HEK293 (cell line): ENCODE results near the gene AP3S2.

Experiments
- CTCF ChIA-PET: fragments of 350-600 bp; formaldehyde crosslinking; extraction: SDS; loops from one replicate; lab custom pipeline; 2021; ENCODE audit warnings: antibody characterized with exemption; lab: Yijun Ruan, JAX
- POLR2A ChIA-PET: fragments of 300-600 bp; formaldehyde crosslinking; extraction: SDS; loops from one replicate; lab custom pipeline; 2020; ENCODE audit warnings: antibody characterized with exemption, inconsistent platforms; lab: Yijun Ruan, JAX
- H3K27ac ChIP-seq: fragments of 200-500 bp; sonication (Bioruptor generic); 2 replicates; pipeline ENCODE4 v1.5.1; 2014; ENCODE audit warnings: low read depth, low read length, control low read depth, inconsistent platforms; ENCODE audit errors: extremely low read depth
- H3K36me3 ChIP-seq, 2 experiments: fragments of 200-500 bp in 1 of 2; sonication (Bioruptor generic) in 1 of 2; 1 replicate in 1 of 2; 2 replicates in 1 of 2; pipeline ENCODE4 v1.5.1; 2014 to 2017; ENCODE audit warnings: inconsistent platforms in 2 of 2, low read length in 2 of 2; ENCODE audit not compliant: control insufficient read depth in 2 of 2, insufficient read depth in 1 of 2
- H3K4me1 ChIP-seq: fragments of 200-500 bp; sonication (Bioruptor generic); 2 replicates; pipeline ENCODE4 v1.5.1; 2014; ENCODE audit warnings: mild to moderate bottlenecking, low read length, inconsistent platforms; ENCODE audit not compliant: control insufficient read depth, insufficient read depth
- H3K4me3 ChIP-seq: 2 replicates; pipeline ENCODE4 v1.5.1; 2011; ENCODE audit warnings: low read depth, mild to moderate bottlenecking, control low read depth, low read length, moderate library complexity
- H3K9me3 ChIP-seq: fragments of 200-500 bp; sonication (Bioruptor generic); 2 replicates; pipeline ENCODE4 v1.5.1; 2014; ENCODE audit warnings: low read depth, low read length, inconsistent platforms; ENCODE audit not compliant: control insufficient read depth, insufficient read depth
- FEZF1 ChIP-seq: fragments of 450-650 bp; formaldehyde crosslinking; IDR thresholded peaks from 2 replicates; pipeline ENCODE4 v1.5.1; 2016; ENCODE audit warnings: missing biosample characterization, missing genetic modification characterization
- KLF10 ChIP-seq: fragments of 450-650 bp; IDR thresholded peaks from 2 replicates; pipeline ENCODE4 v1.5.1; 2018; ENCODE audit warnings: missing biosample characterization, mild to moderate bottlenecking, missing genetic modification characterization
- KLF7 ChIP-seq: fragments of 450-650 bp; formaldehyde crosslinking; IDR thresholded peaks from 2 replicates; pipeline ENCODE4 v1.5.1; 2016; ENCODE audit warnings: missing biosample characterization, missing genetic modification characterization, borderline replicate concordance
- MZF1 ChIP-seq: fragments of 450-650 bp; formaldehyde crosslinking; IDR thresholded peaks from 2 replicates; pipeline ENCODE4 v1.5.1; 2017; ENCODE audit warnings: missing biosample characterization, missing genetic modification characterization, borderline replicate concordance
- SETDB1 ChIP-seq: IDR thresholded peaks from one replicate; pipeline ENCODE4 v1.6.1; 2017; ENCODE audit warnings: mild to moderate bottlenecking, low read length, moderate library complexity, mixed read lengths; ENCODE audit not compliant: insufficient read length
- WT1 ChIP-seq: fragments of 450-650 bp; formaldehyde crosslinking; IDR thresholded peaks from 2 replicates; pipeline ENCODE4 v1.5.1; 2016; ENCODE audit warnings: missing biosample characterization, missing genetic modification characterization
- ZBTB44 ChIP-seq: fragments of 450-650 bp; IDR thresholded peaks from 2 replicates; pipeline ENCODE4 v1.5.1; 2018; ENCODE audit warnings: missing biosample characterization, mild to moderate bottlenecking, missing genetic modification characterization
- ZFHX2 ChIP-seq: fragments of 450-650 bp; formaldehyde crosslinking; conservative IDR thresholded peaks from 2 replicates; pipeline ENCODE4 v1.5.1; 2016; ENCODE audit warnings: missing biosample characterization, missing genetic modification characterization
- ZNF132 ChIP-seq: fragments of 450-650 bp; formaldehyde crosslinking; IDR thresholded peaks from 2 replicates; pipeline ENCODE4 v1.5.1; 2017; ENCODE audit warnings: missing biosample characterization, missing genetic modification characterization, borderline replicate concordance
- ZNF623 ChIP-seq: fragments of 450-650 bp; formaldehyde crosslinking; IDR thresholded peaks from 2 replicates; pipeline ENCODE4 v1.5.1; 2016; ENCODE audit warnings: missing biosample characterization, missing genetic modification characterization
- ZNF670 ChIP-seq: fragments of 450-650 bp; formaldehyde crosslinking; IDR thresholded peaks from 2 replicates; pipeline ENCODE4 v1.5.1; 2016; ENCODE audit warnings: missing biosample characterization, missing genetic modification characterization, low read depth
- ZNF747 ChIP-seq: fragments of 450-650 bp; formaldehyde crosslinking; IDR thresholded peaks from 2 replicates; pipeline ENCODE4 v1.5.1; 2016; ENCODE audit warnings: missing biosample characterization, missing genetic modification characterization
- TF ChIP-seq, protein P1 (sequence below): fragments of 450-650 bp; formaldehyde crosslinking; IDR thresholded peaks from 2 replicates; pipeline ENCODE4 v1.5.1; 2017; ENCODE audit warnings: missing biosample characterization, mild to moderate bottlenecking, missing genetic modification characterization, moderate library complexity
- TF ChIP-seq, protein P2 (sequence below): fragments of 450-650 bp; formaldehyde crosslinking; IDR thresholded peaks from 2 replicates; pipeline ENCODE4 v1.5.1; 2016; ENCODE audit warnings: missing biosample characterization, missing genetic modification characterization

AP3S2 gene

GRCh38 chr15:89828281-89829145 is 65.3 kb downstream of the AP3S2 start:
- CTCF ChIA-PET = interaction anchor here (0.6 to 2.7 kb wide), 6 partner anchors 11 to 276 kb away, joined by 3 to 10 read pairs (median 4); no protein-coding TSS in a partner anchor

GRCh38 chr15:89827829-89828228 is 66.0 kb downstream of the AP3S2 start:
- H3K4me3 ChIP-seq = no peak overlapping the region
- no peaks in the 10 kb centered on the region for H3K4me1 ChIP-seq
- CTCF ChIA-PET = interaction anchor here (1.0 to 2.7 kb wide), 3 partner anchors 11 to 47 kb away, joined by 4 to 10 read pairs (median 4); no protein-coding TSS in a partner anchor
- H3K27ac ChIP-seq = no peak overlapping the region
- H3K9me3 ChIP-seq = no peaks in the 10 kb centered on the region
- TF ChIP-seq, protein P1, sequence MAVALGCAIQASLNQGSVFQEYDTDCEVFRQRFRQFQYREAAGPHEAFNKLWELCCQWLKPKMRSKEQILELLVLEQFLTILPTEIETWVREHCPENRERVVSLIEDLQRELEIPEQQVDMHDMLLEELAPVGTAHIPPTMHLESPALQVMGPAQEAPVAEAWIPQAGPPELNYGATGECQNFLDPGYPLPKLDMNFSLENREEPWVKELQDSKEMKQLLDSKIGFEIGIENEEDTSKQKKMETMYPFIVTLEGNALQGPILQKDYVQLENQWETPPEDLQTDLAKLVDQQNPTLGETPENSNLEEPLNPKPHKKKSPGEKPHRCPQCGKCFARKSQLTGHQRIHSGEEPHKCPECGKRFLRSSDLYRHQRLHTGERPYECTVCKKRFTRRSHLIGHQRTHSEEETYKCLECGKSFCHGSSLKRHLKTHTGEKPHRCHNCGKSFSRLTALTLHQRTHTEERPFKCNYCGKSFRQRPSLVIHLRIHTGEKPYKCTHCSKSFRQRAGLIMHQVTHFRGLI = peak; percentile 57; the same call in 1 of the 2 replicates
- TF ChIP-seq MZF1 = no peak
- TF ChIP-seq, all 188 proteins: peak for 1
- POLR2A ChIA-PET = no interaction called here
- H3K36me3 ChIP-seq = peaks cover 3 to 4% of the 10 kb centered on the region in 2 experiments; a peak in 2 of 3 replicates

More at GRCh38 chr15:89828281-89829145, 65.3 kb downstream of the AP3S2 start:
- no peaks in the 10 kb centered on the region for H3K4me1 ChIP-seq
- H3K36me3 ChIP-seq = peaks cover 4 to 10% of the 10 kb centered on the region in 2 experiments; a peak in 2 of 3 replicates
- TF ChIP-seq ZNF747 = no peak
- 0 out of 2 replicates have a peak, but pooled peaks have one; percentile 11 for TF ChIP-seq ZFHX2 (tag by site-specific recombination)
- POLR2A ChIA-PET = no interaction called here
- H3K4me3 ChIP-seq = no peak overlapping the region
- H3K9me3 ChIP-seq = no peaks in the 10 kb centered on the region
- no peak overlapping the region for H3K27ac ChIP-seq

- no peak overlapping the region for H3K27ac ChIP-seq
- ChIA-PET CTCF (interaction anchor here (2.7 kb wide), 1 partner anchor 48 kb away, joined by 10 read pairs; no protein-coding TSS in a partner anchor), POLR2A (interaction anchor here (0.8 kb wide), 1 partner anchor 13 kb away, joined by 3 read pairs; no protein-coding TSS in a partner anchor)
- no peaks in the 10 kb centered on the region for H3K4me1 ChIP-seq
- no peak overlapping the region for H3K4me3 ChIP-seq
- H3K9me3 ChIP-seq = no peaks in the 10 kb centered on the region
- peaks cover 0 to under 1% of the 10 kb centered on the region in 2 experiments; a peak in 1 of 3 replicates for H3K36me3 ChIP-seq
- no peak for TF ChIP-seq ZBTB44 (tag by site-specific recombination)
- no peak for TF ChIP-seq ZNF132 (tag by site-specific recombination)
- no peak for TF ChIP-seq ZNF623 (tag by site-specific recombination)
- no peak for TF ChIP-seq WT1 (tag by site-specific recombination)
- no peak for TF ChIP-seq KLF10
- TF ChIP-seq KLF7 = no peak
- TF ChIP-seq FEZF1 = no peak
- TF ChIP-seq, protein P2, sequence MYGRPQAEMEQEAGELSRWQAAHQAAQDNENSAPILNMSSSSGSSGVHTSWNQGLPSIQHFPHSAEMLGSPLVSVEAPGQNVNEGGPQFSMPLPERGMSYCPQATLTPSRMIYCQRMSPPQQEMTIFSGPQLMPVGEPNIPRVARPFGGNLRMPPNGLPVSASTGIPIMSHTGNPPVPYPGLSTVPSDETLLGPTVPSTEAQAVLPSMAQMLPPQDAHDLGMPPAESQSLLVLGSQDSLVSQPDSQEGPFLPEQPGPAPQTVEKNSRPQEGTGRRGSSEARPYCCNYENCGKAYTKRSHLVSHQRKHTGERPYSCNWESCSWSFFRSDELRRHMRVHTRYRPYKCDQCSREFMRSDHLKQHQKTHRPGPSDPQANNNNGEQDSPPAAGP = no peak
- no peak for TF ChIP-seq ZNF670 (tag by site-specific recombination)
- TF ChIP-seq SETDB1 = no peak
Observed at GRCh38 chr15:89826671-89827655, 66.8 kb downstream of the AP3S2 start.
